ENCODE data around the gene SLC6A18.
"Not testable (repeated sequence)": the region's sequence is repeated elsewhere in the genome, so short reads cannot be mapped to it uniquely, and the experiment has no call there.

Gene SLC6A18

DNA sequence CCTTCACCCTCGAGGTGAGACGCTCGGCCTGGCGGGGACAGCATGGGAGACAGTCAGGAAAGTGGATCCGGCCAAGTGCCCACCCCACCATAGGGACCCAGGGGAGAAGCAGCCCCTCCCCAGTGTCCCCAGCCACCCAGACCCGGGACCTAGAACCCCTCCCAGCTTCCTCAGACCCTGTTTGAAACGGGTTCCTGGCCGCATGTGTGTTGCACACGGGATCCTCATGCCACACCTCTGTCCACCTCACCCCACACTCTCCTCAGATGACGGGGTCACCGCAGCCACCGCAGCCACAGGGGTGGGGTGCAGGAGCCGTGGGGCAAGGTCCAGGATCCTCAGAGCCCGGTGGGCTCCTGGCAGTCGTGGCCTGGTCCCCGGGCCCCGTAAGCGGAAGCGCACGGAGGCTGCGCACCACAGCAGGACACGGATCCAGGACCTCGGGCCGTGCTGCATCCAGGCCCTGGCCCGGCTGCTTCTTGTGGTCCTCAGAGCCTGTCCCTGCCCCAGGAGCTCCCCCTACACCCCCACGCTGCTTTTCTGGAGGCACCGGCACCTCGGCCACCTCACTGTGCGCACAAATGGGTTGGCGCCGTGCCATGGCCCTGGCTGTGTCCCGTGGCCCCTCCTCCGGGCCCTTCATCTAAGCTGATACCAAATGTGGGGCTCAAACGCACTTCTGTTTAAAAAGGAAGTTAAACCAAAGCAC lies 54.4 kb downstream of the SLC6A18 start:
- no peak for DNase-seq

- DNase-seq: no peak
Observed at GRCh38 chr5:1280177-1281037, 55.2 kb downstream of the SLC6A18 start.

DNA sequence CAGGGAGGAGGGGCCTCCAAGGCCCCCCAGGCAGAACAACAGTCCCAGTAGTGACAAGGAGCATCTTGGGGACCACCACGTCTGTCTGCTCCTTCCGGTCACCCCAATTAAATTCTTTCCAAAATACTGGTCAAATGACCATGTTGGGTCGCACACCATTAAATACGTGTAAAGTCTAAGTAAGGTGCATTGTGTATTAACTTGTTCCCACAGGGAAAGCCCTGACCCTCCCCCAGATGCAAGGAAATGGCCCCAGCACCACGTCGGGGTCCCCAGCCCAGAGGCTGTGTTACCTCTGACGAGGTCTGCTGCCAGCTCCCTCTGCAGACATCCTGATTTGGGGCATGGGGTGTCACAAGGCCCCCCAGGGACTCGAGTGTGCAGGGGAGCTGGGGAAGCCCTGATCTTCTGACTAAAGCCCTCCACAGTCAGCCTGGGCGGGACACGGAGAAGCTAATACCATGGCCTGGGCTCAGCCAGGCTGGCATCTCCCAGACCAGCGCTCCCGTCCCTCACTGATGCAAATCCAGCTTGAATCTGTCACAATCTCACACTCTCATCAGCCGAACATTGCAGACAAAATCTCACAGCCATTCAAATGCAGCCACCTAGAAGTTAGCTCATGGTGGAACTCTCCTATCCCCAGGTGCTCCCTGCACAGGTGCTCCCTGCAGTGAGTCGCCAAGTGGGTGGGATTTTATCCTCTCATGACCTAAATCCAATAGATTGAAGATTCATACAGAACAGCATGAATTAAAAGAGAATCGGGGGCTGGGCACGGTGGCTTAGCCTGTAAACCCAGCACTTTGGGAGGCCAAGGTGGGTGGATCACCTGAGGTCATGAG lies 56.1 kb downstream of the SLC6A18 start:
- DNase-seq: no peak

- no peak for DNase-seq
Observed at GRCh38 chr5:1282131-1282992, 57.2 kb downstream of the SLC6A18 start.

- DNase-seq: not testable (repeated sequence)
Observed at GRCh38 chr5:1282993-1283728, 58.0 kb downstream of the SLC6A18 start.

DNA sequence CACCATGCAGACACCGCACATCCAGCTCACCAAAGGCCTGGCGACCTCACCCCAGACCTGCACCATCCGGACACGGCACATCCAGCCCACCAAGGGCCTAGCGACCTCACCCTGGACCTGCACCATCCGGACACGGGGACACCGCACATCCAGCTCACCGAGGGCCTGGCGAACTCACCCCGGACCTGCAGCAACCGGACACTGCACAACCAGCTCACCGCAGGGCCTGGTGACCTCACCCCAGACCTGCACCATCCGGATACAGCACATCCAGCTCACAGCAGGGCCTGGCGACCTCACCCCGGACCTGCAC lies 58.5 kb downstream of the SLC6A18 start:
- DNase-seq: not testable (repeated sequence)

GRCh38 chr5:1284336-1284970 lies 59.3 kb downstream of the SLC6A18 start:
- DNase-seq: not testable (repeated sequence)

DNA sequence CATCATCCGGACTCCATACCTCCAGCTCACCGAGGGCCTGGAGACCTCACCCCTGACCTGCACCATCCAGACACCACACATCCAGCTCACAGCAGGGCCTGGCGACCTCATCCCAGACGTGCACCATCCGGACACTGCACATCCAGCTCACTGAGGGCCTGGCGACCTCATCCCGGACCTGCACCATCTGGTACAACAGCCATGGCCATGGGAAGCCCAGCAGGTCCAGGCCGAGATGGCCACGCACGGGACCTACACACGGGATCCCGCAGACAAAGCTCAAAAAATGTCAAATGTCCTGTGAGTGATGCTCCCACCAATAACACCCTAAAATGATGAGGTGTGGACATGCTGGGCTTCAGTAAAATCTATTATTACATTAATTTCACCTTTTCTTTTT lies 60.0 kb downstream of the SLC6A18 start:
- no peak for DNase-seq

DNA sequence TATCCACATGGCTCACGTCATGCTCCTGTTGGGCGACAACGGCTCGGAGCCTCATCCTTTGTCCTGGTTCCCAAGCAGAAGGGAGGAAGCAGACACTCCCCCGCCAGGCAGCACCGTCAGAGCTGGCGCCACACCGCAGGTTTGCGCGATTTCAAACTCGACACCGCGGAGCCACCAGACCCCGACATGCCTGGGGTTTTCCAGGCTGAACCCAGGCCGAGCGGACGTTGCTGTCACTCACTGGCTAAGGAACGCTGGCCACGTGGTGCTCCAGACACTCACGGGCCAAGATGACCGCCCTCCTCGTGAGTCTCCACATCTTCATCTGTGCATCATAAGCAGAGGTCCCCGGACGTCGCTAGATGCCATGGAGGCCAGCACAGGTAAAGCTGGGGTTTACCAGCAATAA lies 60.7 kb downstream of the SLC6A18 start:
- no peak for DNase-seq

DNA sequence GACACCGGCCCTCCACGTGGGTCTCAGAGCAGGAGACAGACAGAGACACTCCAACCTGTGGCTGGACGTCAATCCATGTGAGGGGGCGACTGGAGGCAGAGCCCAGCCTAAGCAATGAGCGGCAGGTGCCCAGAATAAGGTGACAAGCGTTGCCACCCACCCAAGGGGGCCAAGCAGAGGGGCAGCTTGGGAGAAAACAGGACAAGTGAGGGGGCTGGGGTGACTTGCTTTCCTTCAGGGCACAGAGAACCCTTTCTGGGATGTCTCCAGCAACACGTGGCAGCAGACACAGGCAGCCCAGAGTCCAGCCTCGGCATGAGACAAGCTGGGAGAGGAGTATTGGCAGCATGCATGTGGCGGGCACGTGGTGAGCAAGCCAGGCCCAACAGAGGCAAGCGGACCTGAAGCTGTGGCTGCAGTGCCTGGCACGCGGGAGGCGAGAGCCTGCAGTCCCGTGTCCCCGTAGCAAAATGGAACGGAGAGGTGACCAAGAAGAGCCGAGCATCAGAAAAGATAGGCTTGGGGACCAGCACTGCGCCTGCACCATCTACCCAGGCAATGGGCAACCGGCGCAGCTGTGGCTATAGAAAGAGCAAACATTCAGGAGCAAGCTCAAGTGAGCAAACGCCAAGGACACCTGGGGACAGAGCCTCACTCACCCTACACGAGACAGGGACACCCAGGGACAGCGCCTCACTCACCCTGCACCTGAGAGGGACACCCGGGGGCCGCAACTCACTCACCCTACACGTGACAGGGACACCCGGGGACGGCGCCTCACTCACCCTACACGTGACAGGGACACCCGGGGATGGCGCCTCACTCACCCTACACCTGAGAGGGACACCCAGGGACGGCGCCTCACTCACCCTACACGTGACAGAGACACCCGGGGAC lies 63.5 kb downstream of the SLC6A18 start:
- no peak for DNase-seq

- not testable (repeated sequence) for DNase-seq
Observed at GRCh38 chr5:1289559-1289958, 64.4 kb downstream of the SLC6A18 start.

GRCh38 chr5:1290956-1291355 lies 65.8 kb downstream of the SLC6A18 start:
- not testable (repeated sequence) for DNase-seq

DNA sequence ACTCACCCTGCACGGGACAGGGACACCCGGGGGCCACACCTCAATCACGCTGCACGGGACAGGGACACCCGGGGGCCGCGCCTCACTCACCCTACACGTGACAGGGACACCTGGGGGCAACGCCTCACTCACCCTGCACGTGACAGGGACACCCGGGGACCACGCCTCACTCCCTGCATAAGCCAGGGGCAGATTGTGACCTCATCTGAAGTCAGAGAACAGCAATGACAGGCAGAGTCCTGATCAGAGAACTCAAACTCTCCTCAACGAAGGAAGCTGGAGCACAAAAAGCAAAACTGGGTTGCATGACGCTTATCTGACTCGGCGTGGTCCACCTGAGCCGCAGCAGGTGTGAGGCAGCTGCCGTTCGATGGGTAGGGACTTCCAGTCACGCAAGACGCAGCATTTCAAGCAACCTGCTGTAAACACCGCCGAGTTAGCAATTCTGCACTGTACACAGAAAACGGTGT lies 66.5 kb downstream of the SLC6A18 start:
- no peak for DNase-seq

GRCh38 chr5:1292139-1292538 lies 67.0 kb downstream of the SLC6A18 start:
- no peak for DNase-seq

- DNase-seq: no peak
Observed at GRCh38 chr5:1292846-1293415, 67.8 kb downstream of the SLC6A18 start.

- no peak for DNase-seq
Observed at GRCh38 chr5:1293416-1294205, 68.4 kb downstream of the SLC6A18 start.

DNA sequence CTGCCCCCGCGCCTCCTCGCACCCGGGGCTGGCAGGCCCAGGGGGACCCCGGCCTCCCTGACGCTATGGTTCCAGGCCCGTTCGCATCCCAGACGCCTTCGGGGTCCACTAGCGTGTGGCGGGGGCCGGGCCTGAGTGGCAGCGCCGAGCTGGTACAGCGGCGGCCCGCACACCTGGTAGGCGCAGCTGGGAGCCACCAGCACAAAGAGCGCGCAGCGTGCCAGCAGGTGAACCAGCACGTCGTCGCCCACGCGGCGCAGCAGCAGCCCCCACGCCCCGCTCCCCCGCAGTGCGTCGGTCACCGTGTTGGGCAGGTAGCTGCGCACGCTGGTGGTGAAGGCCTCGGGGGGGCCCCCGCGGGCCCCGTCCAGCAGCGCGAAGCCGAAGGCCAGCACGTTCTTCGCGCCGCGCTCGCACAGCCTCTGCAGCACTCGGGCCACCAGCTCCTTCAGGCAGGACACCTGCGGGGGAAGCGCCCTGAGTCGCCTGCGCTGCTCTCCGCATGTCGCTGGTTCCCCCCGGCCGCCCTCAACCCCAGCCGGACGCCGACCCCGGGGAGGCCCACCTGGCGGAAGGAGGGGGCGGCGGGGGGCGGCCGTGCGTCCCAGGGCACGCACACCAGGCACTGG lies 69.1 kb downstream of the SLC6A18 start:
- DNase-seq: no peak

Measured in cerebellar nuclear complex (tissue), 1 donor.